Esophagus muscularis mucosa (tissue), 4 donors: Measurements from ENCODE around the gene MED14.

Experiments
- CTCF ChIP-seq, 3 experiments: fragments of 200-600 bp in 2 of 3; fragments of 450-650 bp in 1 of 3; sonication (generic) in 2 of 3; IDR thresholded peaks; one replicate each; pipeline ENCODE4 v1.5.1; 2017 to 2019; ENCODE audit warnings: antibody characterized with exemption in 3 of 3, mild to moderate bottlenecking in 2 of 3, moderate library complexity in 1 of 3
- EP300 ChIP-seq: sonication (generic); formaldehyde crosslinking; IDR thresholded peaks from one replicate; pipeline ENCODE4 v1.6.1; 2017; ENCODE audit warnings: antibody characterized with exemption
- POLR2A ChIP-seq: fragments of 450-650 bp; IDR thresholded peaks from one replicate; pipeline ENCODE4 v1.6.1; 2017; ENCODE audit warnings: antibody characterized with exemption, moderate library complexity, mild to moderate bottlenecking, low read depth
- POLR2AphosphoS5 ChIP-seq, 2 donors: sonication (generic); formaldehyde crosslinking; IDR thresholded peaks; one replicate each; pipeline ENCODE4 v1.6.1; 2017; ENCODE audit warnings: antibody characterized with exemption in 2 of 2

GRCh38 chrX:40661489-40661888, 73.9 kb downstream of the MED14 start:
- TF ChIP-seq CTCF (IDR thresholded peaks at IDR 0.05), result no peak
- no peak for TF ChIP-seq POLR2A
- TF ChIP-seq EP300, result no peak
- no peak for TF ChIP-seq POLR2AphosphoS5 (IDR thresholded peaks at IDR 0.05)
